C4-2B (cell line): ENCODE measurements around the gene HSPA2.

Experiments used
- H3K27ac ChIP-seq: fragments of 450-650 bp; 2 replicates; pipeline ENCODE4 v1.5.1; 2017
- ZFX ChIP-seq: fragments of 450-650 bp; IDR thresholded peaks from 2 replicates; pipeline ENCODE4 v1.6.1; 2017
- TF ChIP-seq, protein P1 (sequence below): fragments of 450-650 bp; conservative IDR thresholded peaks from 2 replicates; pipeline ENCODE4 v1.5.1; 2017; ENCODE audit warnings: mild to moderate bottlenecking

The HSPA2 gene

DNA sequence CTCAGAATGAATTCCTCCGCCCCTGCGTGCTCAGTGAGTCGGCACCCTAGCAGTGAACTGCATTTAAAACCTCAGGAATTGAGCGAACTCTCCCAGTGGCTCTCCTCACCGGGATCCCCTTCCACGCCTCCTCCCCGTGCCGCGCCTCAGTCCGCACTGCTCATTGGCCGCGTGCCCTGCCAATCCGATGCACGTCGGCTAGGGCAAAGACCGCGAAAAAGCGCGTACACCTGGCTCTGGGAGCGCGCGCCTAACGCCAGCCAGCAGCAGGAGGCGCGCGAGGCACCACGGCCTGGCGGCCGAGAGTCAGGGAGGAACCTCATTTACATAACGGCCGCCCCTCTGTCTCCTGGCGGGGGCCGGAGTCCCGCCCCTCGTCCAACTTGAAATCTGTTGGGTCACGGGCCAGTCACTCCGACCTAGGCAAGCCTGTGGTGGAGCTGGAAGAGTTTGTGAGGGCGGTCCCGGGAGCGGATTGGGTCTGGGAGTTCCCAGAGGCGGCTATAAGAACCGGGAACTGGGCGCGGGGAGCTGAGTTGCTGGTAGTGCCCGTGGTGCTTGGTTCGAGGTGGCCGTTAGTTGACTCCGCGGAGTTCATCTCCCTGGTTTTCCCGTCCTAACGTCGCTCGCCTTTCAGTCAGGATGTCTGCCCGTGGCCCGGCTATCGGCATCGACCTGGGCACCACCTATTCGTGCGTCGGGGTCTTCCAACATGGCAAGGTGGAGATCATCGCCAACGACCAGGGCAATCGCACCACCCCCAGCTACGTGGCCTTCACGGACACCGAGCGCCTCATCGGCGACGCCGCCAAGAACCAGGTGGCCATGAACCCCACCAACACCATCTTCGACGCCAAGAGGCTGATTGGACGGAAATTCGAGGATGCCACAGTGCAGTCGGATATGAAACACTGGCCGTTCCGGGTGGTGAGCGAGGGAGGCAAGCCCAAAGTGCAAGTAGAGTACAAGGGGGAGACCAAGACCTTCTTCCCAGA, at the start of gene HSPA2:
Gene HSPA2 (plus strand): TSS at position 534 of the 995 bp plus-strand sequence. CDS start 109 bp downstream, at position 643.
- peak within 1 kb of the TSS; percentile 46 for H3K27ac ChIP-seq
- TF ChIP-seq, protein P1, sequence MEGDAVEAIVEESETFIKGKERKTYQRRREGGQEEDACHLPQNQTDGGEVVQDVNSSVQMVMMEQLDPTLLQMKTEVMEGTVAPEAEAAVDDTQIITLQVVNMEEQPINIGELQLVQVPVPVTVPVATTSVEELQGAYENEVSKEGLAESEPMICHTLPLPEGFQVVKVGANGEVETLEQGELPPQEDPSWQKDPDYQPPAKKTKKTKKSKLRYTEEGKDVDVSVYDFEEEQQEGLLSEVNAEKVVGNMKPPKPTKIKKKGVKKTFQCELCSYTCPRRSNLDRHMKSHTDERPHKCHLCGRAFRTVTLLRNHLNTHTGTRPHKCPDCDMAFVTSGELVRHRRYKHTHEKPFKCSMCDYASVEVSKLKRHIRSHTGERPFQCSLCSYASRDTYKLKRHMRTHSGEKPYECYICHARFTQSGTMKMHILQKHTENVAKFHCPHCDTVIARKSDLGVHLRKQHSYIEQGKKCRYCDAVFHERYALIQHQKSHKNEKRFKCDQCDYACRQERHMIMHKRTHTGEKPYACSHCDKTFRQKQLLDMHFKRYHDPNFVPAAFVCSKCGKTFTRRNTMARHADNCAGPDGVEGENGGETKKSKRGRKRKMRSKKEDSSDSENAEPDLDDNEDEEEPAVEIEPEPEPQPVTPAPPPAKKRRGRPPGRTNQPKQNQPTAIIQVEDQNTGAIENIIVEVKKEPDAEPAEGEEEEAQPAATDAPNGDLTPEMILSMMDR: peak; percentile 88
- TF ChIP-seq ZFX: no peak

- no peak overlapping the region for H3K27ac ChIP-seq
- no peak for TF ChIP-seq ZFX
- TF ChIP-seq, protein P1: no peak
Measured at GRCh38 chr14:64491637-64492036, 48.9 kb upstream of the HSPA2 start.

DNA sequence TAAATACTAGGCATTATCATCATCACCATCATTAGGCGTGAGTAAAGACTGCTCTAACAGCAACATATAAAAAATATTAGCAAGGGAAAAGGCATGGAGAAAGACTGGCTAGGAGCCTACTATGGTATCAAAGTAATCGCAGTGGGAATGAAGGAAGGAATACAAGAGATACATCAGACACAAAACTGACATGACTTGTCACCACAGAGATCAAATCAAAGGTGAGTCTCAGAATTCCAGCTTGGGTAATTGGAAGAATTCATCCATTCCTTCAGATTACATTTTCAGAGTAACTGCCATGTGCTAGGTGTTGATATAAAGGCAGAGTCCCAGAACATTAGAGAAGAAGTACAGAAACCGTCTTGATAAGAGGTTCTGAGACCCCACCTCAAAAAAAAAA, 47.1 kb upstream of the HSPA2 start:
- TF ChIP-seq, protein P1: no peak
- TF ChIP-seq ZFX: no peak
- no peak overlapping the region for H3K27ac ChIP-seq

- no peak overlapping the region for H3K27ac ChIP-seq
- TF ChIP-seq, protein P1: no peak
- TF ChIP-seq ZFX: no peak
Measured at GRCh38 chr14:64495252-64495651, 45.3 kb upstream of the HSPA2 start.

- TF ChIP-seq, protein P1: no peak
- no peak for TF ChIP-seq ZFX
Measured at GRCh38 chr14:64496764-64497163, 43.8 kb upstream of the HSPA2 start.

GRCh38 chr14:64500088-64500487, 40.5 kb upstream of the HSPA2 start:
- TF ChIP-seq, protein P1: no peak
- no peak for TF ChIP-seq ZFX
- no peak overlapping the region for H3K27ac ChIP-seq

More at GRCh38 chr14:64496764-64497163, 43.8 kb upstream of the HSPA2 start:
- H3K27ac ChIP-seq: no peak overlapping the region

- TF ChIP-seq, protein P1: peak; percentile 12; the same call in 1 of the 2 replicates
- TF ChIP-seq ZFX: no peak
- H3K27ac ChIP-seq: peak overlapping the region; percentile 97
Measured at GRCh38 chr14:64501411-64502171, 39.0 kb upstream of the HSPA2 start.
